ENCODE results near the gene SAYSD1.

SAYSD1 gene

GRCh38 chr6:39065561-39065960 lies 49.4 kb downstream of the SAYSD1 start:
- no peak overlapping the region for H3K27ac ChIP-seq (ENCODE audit: low read depth, low read length)
- no peak overlapping the region for H3K4me3 ChIP-seq (ENCODE audit: low read length)
- H3K36me3 ChIP-seq (ENCODE audit: control insufficient read depth, low read length): no peaks in the 10 kb centered on the region
- no peaks in the 10 kb centered on the region for H3K4me1 ChIP-seq (ENCODE audit: control insufficient read depth, low read length)
- H3K4me2 ChIP-seq (ENCODE audit: low read length): no peak overlapping the region
- H3F3A ChIP-seq (ENCODE audit: control insufficient read depth, insufficient read depth): no peaks in the 10 kb centered on the region
- H4K20me1 ChIP-seq (ENCODE audit: control insufficient read depth, insufficient read depth, low read depth, low read length): no peaks in the 10 kb centered on the region
- H3K79me2 ChIP-seq (ENCODE audit: control insufficient read depth, low read length): no peaks in the 10 kb centered on the region
- no peaks in the 10 kb centered on the region for H3K27me3 ChIP-seq (ENCODE audit: control insufficient read depth, low read length)
- no peak for TF ChIP-seq CTCF (IDR thresholded peaks at IDR 0.05; ENCODE audit: low read depth, low read length, poor library complexity, severe bottlenecking)
- TF ChIP-seq EZH2phosphoT487 (IDR thresholded peaks at IDR 0.05; ENCODE audit: borderline replicate concordance, low read length): no peak
- H3K9me3 ChIP-seq (ENCODE audit: control insufficient read depth, insufficient read depth, low read length): no peaks in the 10 kb centered on the region
- H3K9me2 ChIP-seq (replicated peaks; ENCODE audit: control insufficient read depth, low read length): no peaks in the 10 kb centered on the region

- no peak overlapping the region for H3K4me3 ChIP-seq (ENCODE audit: low read length)
- no peaks in the 10 kb centered on the region for H3F3A ChIP-seq (ENCODE audit: control insufficient read depth, insufficient read depth)
- H3K4me1 ChIP-seq (ENCODE audit: control insufficient read depth, low read length): no peaks in the 10 kb centered on the region
- H3K9me2 ChIP-seq (replicated peaks; ENCODE audit: control insufficient read depth, low read length): no peaks in the 10 kb centered on the region
- TF ChIP-seq CTCF (IDR thresholded peaks at IDR 0.05; ENCODE audit: low read depth, low read length, poor library complexity, severe bottlenecking) (no peak), EZH2phosphoT487 (IDR thresholded peaks at IDR 0.05; ENCODE audit: borderline replicate concordance, low read length) (no peak)
- no peaks in the 10 kb centered on the region for H3K9me3 ChIP-seq (ENCODE audit: control insufficient read depth, insufficient read depth, low read length)
- no peak overlapping the region for H3K4me2 ChIP-seq (ENCODE audit: low read length)
- no peaks in the 10 kb centered on the region for H3K27me3 ChIP-seq (ENCODE audit: control insufficient read depth, low read length)
- no peaks in the 10 kb centered on the region for H3K36me3 ChIP-seq (ENCODE audit: control insufficient read depth, low read length)
- no peak overlapping the region for H3K27ac ChIP-seq (ENCODE audit: low read depth, low read length)
- H3K79me2 ChIP-seq (ENCODE audit: control insufficient read depth, low read length): no peaks in the 10 kb centered on the region
- no peaks in the 10 kb centered on the region for H4K20me1 ChIP-seq (ENCODE audit: control insufficient read depth, insufficient read depth, low read depth, low read length)
These were observed 51.5 kb downstream of the SAYSD1 start for GRCh38 chr6:39063526-39063925.

GRCh38 chr6:39062014-39062740 lies 52.8 kb downstream of the SAYSD1 start:
- H3K36me3 ChIP-seq (ENCODE audit: control insufficient read depth, low read length): no peaks in the 10 kb centered on the region
- no peak overlapping the region for H3K27ac ChIP-seq (ENCODE audit: low read depth, low read length)
- H4K20me1 ChIP-seq (ENCODE audit: control insufficient read depth, insufficient read depth, low read depth, low read length): no peaks in the 10 kb centered on the region
- H3K4me1 ChIP-seq (ENCODE audit: control insufficient read depth, low read length): no peaks in the 10 kb centered on the region
- H3K27me3 ChIP-seq (ENCODE audit: control insufficient read depth, low read length): no peaks in the 10 kb centered on the region
- TF ChIP-seq CTCF (IDR thresholded peaks at IDR 0.05; ENCODE audit: low read depth, low read length, poor library complexity, severe bottlenecking): no peak
- TF ChIP-seq EZH2phosphoT487 (IDR thresholded peaks at IDR 0.05; ENCODE audit: borderline replicate concordance, low read length): no peak
- H3K9me2 ChIP-seq (replicated peaks; ENCODE audit: control insufficient read depth, low read length): no peaks in the 10 kb centered on the region
- H3K79me2 ChIP-seq (ENCODE audit: control insufficient read depth, low read length): no peaks in the 10 kb centered on the region
- H3K4me3 ChIP-seq (ENCODE audit: low read length): no peak overlapping the region
- no peak overlapping the region for H3K4me2 ChIP-seq (ENCODE audit: low read length)
- no peaks in the 10 kb centered on the region for H3K9me3 ChIP-seq (ENCODE audit: control insufficient read depth, insufficient read depth, low read length)
- no peaks in the 10 kb centered on the region for H3F3A ChIP-seq (ENCODE audit: control insufficient read depth, insufficient read depth)
